ENCODE results near the gene GYS1.

DNA sequence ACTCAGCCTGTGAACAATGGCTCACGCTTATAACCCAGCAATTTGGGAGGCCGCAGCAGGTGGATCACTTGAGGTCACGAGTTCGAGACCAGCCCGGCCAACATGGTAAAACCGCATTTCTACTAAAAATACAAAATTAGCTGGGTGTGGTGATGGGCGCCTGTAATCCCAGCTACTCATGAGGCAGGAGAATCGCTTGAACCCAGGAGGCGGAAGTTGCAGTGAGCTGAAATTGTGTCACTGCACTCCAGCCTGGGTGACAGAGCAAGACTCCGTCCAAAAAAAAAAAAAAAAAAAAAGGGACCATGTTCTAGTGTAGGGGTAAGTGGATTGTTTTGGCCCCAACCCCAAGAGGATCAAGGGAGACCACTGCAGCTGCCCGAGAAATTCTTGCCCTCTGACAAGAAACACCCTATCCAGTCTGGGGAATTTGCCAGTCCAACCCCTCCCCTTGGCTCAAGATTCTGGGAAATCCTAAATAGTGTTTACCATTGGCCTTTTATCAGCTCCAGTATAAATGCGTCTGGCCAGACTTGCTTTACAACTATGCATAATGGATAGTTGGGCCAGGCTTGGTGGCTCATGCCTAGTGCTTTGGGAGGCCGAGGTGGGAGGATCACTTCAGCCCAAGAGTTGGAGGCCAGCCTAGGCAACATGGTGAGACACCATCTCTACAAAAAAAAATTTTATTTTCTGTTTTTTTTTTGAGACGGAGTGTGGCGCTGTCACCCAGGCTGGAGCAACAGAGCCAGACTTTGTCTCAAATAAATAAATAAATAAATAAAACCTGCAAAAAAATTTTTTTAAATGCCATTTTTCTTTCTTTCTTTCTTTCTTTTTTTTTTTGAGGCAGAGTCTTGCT, 64.7 kb downstream of the GYS1 start:
- TF ChIP-seq, protein P1, sequence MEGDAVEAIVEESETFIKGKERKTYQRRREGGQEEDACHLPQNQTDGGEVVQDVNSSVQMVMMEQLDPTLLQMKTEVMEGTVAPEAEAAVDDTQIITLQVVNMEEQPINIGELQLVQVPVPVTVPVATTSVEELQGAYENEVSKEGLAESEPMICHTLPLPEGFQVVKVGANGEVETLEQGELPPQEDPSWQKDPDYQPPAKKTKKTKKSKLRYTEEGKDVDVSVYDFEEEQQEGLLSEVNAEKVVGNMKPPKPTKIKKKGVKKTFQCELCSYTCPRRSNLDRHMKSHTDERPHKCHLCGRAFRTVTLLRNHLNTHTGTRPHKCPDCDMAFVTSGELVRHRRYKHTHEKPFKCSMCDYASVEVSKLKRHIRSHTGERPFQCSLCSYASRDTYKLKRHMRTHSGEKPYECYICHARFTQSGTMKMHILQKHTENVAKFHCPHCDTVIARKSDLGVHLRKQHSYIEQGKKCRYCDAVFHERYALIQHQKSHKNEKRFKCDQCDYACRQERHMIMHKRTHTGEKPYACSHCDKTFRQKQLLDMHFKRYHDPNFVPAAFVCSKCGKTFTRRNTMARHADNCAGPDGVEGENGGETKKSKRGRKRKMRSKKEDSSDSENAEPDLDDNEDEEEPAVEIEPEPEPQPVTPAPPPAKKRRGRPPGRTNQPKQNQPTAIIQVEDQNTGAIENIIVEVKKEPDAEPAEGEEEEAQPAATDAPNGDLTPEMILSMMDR (IDR thresholded peaks at IDR 0.05; ENCODE audit: insufficient read depth, low read length): no peak
- TF ChIP-seq POLR2AphosphoS5 (IDR thresholded peaks at IDR 0.05; ENCODE audit: low read depth) (no peak), GABPA (IDR thresholded peaks at IDR 0.05; ENCODE audit: low read depth) (no peak)
